ENCODE data around the gene NCLN.

DNA sequence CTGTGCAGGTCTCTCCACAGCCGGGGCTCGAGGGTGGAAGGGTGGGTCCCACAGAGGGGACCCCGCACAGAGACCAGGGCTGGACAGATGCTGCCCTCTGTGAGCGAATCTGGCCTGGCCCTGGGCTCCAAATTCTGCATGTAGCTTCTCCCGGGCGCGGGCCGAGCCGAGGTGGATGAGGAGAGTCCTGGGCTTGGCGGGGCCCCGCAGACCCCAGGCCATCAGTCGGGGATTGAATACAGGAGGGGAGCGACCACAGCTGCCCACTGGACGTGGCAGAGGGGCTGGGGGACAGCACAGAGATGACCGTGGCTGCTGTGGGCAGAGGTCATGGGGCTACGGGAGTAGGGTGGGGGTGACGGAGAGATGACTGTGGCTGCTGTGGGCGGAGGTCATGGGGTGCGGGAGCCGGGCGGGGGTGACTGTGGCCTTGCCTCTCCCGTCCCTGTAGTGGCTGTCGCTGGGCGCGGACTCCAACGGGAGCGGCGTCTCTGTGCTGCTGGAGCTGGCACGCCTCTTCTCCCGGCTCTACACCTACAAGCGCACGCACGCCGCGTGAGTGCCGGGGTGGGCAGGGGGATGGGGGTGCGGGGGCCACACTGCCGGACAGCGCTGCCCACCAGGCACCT is 15.5 kb downstream of the NCLN start:
- no peak for TF ChIP-seq YY1 (IDR thresholded peaks at IDR 0.05; ENCODE audit: insufficient read depth, insufficient read length)
- no peak for TF ChIP-seq ZNF274 (IDR thresholded peaks at IDR 0.05; ENCODE audit: low read depth, low read length)

All from NT2/D1 (cell line).